B cell (primary cell): Measurements from ENCODE around the gene EPB41L2. TPM values are rescaled to one million over a fixed set of nuclear protein-coding genes. Genes with fewer than 3 reads are reported as not detected.

Source experiments
- ATAC-seq: fragments of 200-7000 bp; cut with Tn5 transposase; one replicate; pipeline ENCODE4 v1.10.0; 2021; ENCODE audit warnings: low read depth, mild to moderate bottlenecking, moderate number of reproducible peaks, moderate library complexity
- CTCF ChIA-PET: fragments of 350-600 bp; sonication (Branson Sonifier 250); formaldehyde crosslinking; loops from one replicate; lab custom pipeline; 2021; ENCODE audit warnings: antibody characterized with exemption, inconsistent platforms; lab: Charles Lee
- POLR2A ChIA-PET: fragments of 350-600 bp; sonication (Branson Sonifier 250); formaldehyde crosslinking; loops from one replicate; lab custom pipeline; 2021; ENCODE audit warnings: antibody characterized with exemption; lab: Charles Lee
- DNase-seq: peaks from one replicate; pipeline ENCODE4 v3.0.0; 2013
- H2AFZ ChIP-seq: 2 replicates; pipeline ENCODE4 v1.6.1; 2012; ENCODE audit warnings: mild to moderate bottlenecking, low read depth, low read length; ENCODE audit not compliant: insufficient read depth, poor library complexity, severe bottlenecking
- H3K27ac ChIP-seq, 2 donors: 1 replicate in 1 of 2; 2 replicates in 1 of 2; pipeline ENCODE4 v1.5.1; 2012 to 2013; ENCODE audit warnings: low read length in 2 of 2, mild to moderate bottlenecking in 2 of 2, moderate library complexity in 1 of 2
- H3K27me3 ChIP-seq, 4 experiments: fragments of 200-600 bp in 1 of 4; sonication (generic) in 1 of 4; replicated peaks in 1 of 4; 1 replicate in 2 of 4; 2 replicates in 2 of 4; pipeline versions ENCODE4 v1.6.1 to v1.7.0; 2013 to 2016; ENCODE audit warnings: low read length in 3 of 4, mild to moderate bottlenecking in 2 of 4, mixed read lengths in 1 of 4, moderate library complexity in 1 of 4; ENCODE audit not compliant: insufficient read depth in 4 of 4, control insufficient read depth in 3 of 4; ENCODE audit errors: control extremely low read depth in 1 of 4
- H3K36me3 ChIP-seq, 2 experiments: replicated peaks in 1 of 2; 1 replicate in 1 of 2; 2 replicates in 1 of 2; pipeline versions ENCODE4 v1.6.1 to v1.7.1; 2013; ENCODE audit warnings: low read length in 1 of 2; ENCODE audit not compliant: insufficient read depth in 2 of 2, control insufficient read depth in 1 of 2; ENCODE audit errors: control extremely low read depth in 1 of 2, extremely low read depth in 1 of 2
- H3K4me1 ChIP-seq, 2 donors: fragments of 200-600 bp in 1 of 2; sonication (generic) in 1 of 2; 1 replicate in 1 of 2; 2 replicates in 1 of 2; pipeline versions ENCODE4 v1.5.1 to v1.6.1; 2013 to 2017; ENCODE audit warnings: low read length in 2 of 2; ENCODE audit not compliant: control insufficient read depth in 2 of 2, insufficient read depth in 2 of 2
- H3K4me2 ChIP-seq: replicated peaks from 2 replicates; pipeline ENCODE3; 2012; ENCODE audit warnings: mild to moderate bottlenecking, low read depth, low read length; ENCODE audit not compliant: poor library complexity, severe bottlenecking
- H3K4me3 ChIP-seq, 5 experiments: fragments of 200-600 bp in 1 of 5; sonication (generic) in 1 of 5; 1 replicate in 3 of 5; 2 replicates in 2 of 5; pipeline versions ENCODE4 v1.5.1 to v1.7.0; 2011 to 2016; ENCODE audit warnings: low read length in 4 of 5, mild to moderate bottlenecking in 4 of 5, low read depth in 2 of 5, control low read depth in 1 of 5, moderate library complexity in 1 of 5; ENCODE audit not compliant: insufficient read depth in 1 of 5; ENCODE audit errors: control extremely low read depth in 1 of 5, extremely low read depth in 1 of 5
- H3K79me2 ChIP-seq: fragments of 200-600 bp; sonication (generic); one replicate; pipeline ENCODE4 v1.6.0; 2016; ENCODE audit warnings: low read length; ENCODE audit not compliant: control insufficient read depth, insufficient read depth
- H3K9ac ChIP-seq: fragments of 200-600 bp; sonication (generic); 2 replicates; pipeline ENCODE4 v1.6.1; 2017; ENCODE audit warnings: mild to moderate bottlenecking, low read length, moderate library complexity
- H3K9me3 ChIP-seq, 3 donors: one replicate each; pipeline versions ENCODE4 v1.6.1 to v1.7.1; 2013; ENCODE audit warnings: low read length in 2 of 3; ENCODE audit not compliant: control insufficient read depth in 2 of 3, insufficient read depth in 1 of 3; ENCODE audit errors: control extremely low read depth in 1 of 3
- H4K20me1 ChIP-seq: 2 replicates; pipeline ENCODE4 v1.6.0; 2012; ENCODE audit warnings: mild to moderate bottlenecking, low read length; ENCODE audit not compliant: insufficient read depth, control insufficient read depth, poor library complexity, severe bottlenecking
- H3K27ac Mint-ChIP-seq: one replicate; pipeline ENCODE4 v1.8.0; 2021; ENCODE audit warnings: mixed read lengths
- H3K27me3 Mint-ChIP-seq: one replicate; pipeline ENCODE4 v1.8.0; 2021; ENCODE audit warnings: mixed read lengths
- H3K4me1 Mint-ChIP-seq: one replicate; pipeline ENCODE4 v1.8.0; 2021; ENCODE audit warnings: mixed read lengths
- H3K4me3 Mint-ChIP-seq: one replicate; pipeline ENCODE4 v1.8.0; 2021; ENCODE audit warnings: mixed read lengths
- H3K9me3 Mint-ChIP-seq: one replicate; pipeline ENCODE4 v1.8.0; 2022; ENCODE audit warnings: mixed read lengths; ENCODE audit not compliant: insufficient read depth
- CTCF ChIP-seq: fragments of 200-600 bp; IDR thresholded peaks from one replicate; pipeline ENCODE4 v1.8.0; 2022; ENCODE audit warnings: antibody characterized with exemption, mild to moderate bottlenecking
- EZH2 ChIP-seq: IDR thresholded peaks from 2 replicates; pipeline ENCODE4 v1.6.1; 2012; ENCODE audit warnings: borderline replicate concordance, low read depth, mild to moderate bottlenecking, moderate library complexity, low read length; ENCODE audit not compliant: insufficient read depth, poor library complexity, severe bottlenecking
- WGBS: methylation state at CpG from one replicate; pipeline ENCODE4 v1.1.5; 2013; ENCODE audit warnings: missing lambda C conversion rate; ENCODE audit not compliant: insufficient coverage; 5-methylcytosine and 5-hydroxymethylcytosine counted together
- intact Hi-C: fragments of 100-400 bp; cut with micrococcal nuclease; formaldehyde crosslinking; loops from one replicate; pipeline ENCODE4 v1.10.0; 2022
- polyA plus RNA-seq: library from polyadenylated mRNA; depleted of rRNA; stranded (reverse); fragments of >200 nt; gene quantifications from 2 replicates; pipeline ENCODE4 v1.2.3, GENCODE V29; 2012
- total RNA-seq, 2 donors: library from RNA; stranded (reverse); fragments of 120-200 nt in 1 of 2; gene quantifications; 1 replicate in 1 of 2; 2 replicates in 1 of 2; pipeline versions ENCODE4 v1.2.3 to v1.2.4, GENCODE V29; 2013 to 2022

The EPB41L2 gene
- total and polyA plus RNA-seq, 2 donors (not counting 1 experiment from before 2014, with no cell fraction given): 17.8 to 61.0 TPM

- Histone ChIP-seq H3K4me2 (no peak overlapping the region), H3K27ac (no peak overlapping the region), H3K4me1 (no peaks in the 10 kb centered on the region), H3K9ac (no peak overlapping the region), H2AFZ (no peak overlapping the region), H3K4me3 (no peak overlapping the region), H3K9me3 (no peaks in the 10 kb centered on the region), H3K27me3 (no peaks in the 10 kb centered on the region), H3K79me2 (no peaks in the 10 kb centered on the region), H4K20me1 (no peaks in the 10 kb centered on the region), H3K36me3 (no peaks in the 10 kb centered on the region)
- DNase-seq: no peak
- Mint-ChIP-seq H3K4me1 (no peaks in the 10 kb centered on the region), H3K27ac (no peak overlapping the region), H3K27me3 (no peaks in the 10 kb centered on the region), H3K9me3 (no peaks in the 10 kb centered on the region), H3K4me3 (no peak overlapping the region)
- intact Hi-C loops: no loop called here
- ATAC-seq: no peak
- POLR2A ChIA-PET: no interaction called here
- TF ChIP-seq CTCF (no peak), EZH2 (no peak)
- WGBS: 100% methylated on average over 1 of the region's 5 CpGs
- CTCF ChIA-PET: interaction anchor here (0.9 to 1.1 kb wide), 3 partner anchors 8 to 136 kb away, joined by 3 read pairs; no protein-coding TSS in a partner anchor
Observed at GRCh38 chr6:130834482-130835251, 228.4 kb downstream of the EPB41L2 start.

GRCh38 chr6:130833569-130833968 lies 229.5 kb downstream of the EPB41L2 start:
- ATAC-seq: no peak
- H3K9ac ChIP-seq: no peak overlapping the region
- H3K4me2 ChIP-seq: no peak overlapping the region
- H3K79me2 ChIP-seq: no peaks in the 10 kb centered on the region
- Mint-ChIP-seq H3K4me1 (no peaks in the 10 kb centered on the region), H3K9me3 (no peaks in the 10 kb centered on the region), H3K27me3 (no peaks in the 10 kb centered on the region), H3K27ac (no peak overlapping the region), H3K4me3 (no peak overlapping the region)
- H3K27me3 ChIP-seq: no peaks in the 10 kb centered on the region
- POLR2A ChIA-PET: no interaction called here
- no CpG with 5 or more reads among the region's 1 CpG for WGBS
- H4K20me1 ChIP-seq: no peaks in the 10 kb centered on the region
- H2AFZ ChIP-seq: no peak overlapping the region
- intact Hi-C loops: no loop called here
- TF ChIP-seq EZH2: no peak
- no peak for TF ChIP-seq CTCF
- H3K4me3 ChIP-seq: no peak overlapping the region
- H3K4me1 ChIP-seq: no peaks in the 10 kb centered on the region
- H3K27ac ChIP-seq: no peak overlapping the region
- no peak for DNase-seq
- no peaks in the 10 kb centered on the region for H3K36me3 ChIP-seq
- no peaks in the 10 kb centered on the region for H3K9me3 ChIP-seq
- CTCF ChIA-PET: interaction anchor here (0.6 to 1.1 kb wide), 4 partner anchors 9 to 1235 kb away, joined by 3 read pairs; no protein-coding TSS in a partner anchor
